NCI-H524 treated with DMSO at 0.1 percent for 48 hours (cell line): ENCODE measurements around the gene KDELR1.
"Not testable (repeated sequence)": the region's sequence is repeated elsewhere in the genome, so short reads cannot be mapped to it uniquely, and the experiment has no call there.

Experiments used
- DNase-seq: peaks from one replicate; lab custom pipeline; 2025; lab: John Stamatoyannopoulos, UW

KDELR1 gene

DNA sequence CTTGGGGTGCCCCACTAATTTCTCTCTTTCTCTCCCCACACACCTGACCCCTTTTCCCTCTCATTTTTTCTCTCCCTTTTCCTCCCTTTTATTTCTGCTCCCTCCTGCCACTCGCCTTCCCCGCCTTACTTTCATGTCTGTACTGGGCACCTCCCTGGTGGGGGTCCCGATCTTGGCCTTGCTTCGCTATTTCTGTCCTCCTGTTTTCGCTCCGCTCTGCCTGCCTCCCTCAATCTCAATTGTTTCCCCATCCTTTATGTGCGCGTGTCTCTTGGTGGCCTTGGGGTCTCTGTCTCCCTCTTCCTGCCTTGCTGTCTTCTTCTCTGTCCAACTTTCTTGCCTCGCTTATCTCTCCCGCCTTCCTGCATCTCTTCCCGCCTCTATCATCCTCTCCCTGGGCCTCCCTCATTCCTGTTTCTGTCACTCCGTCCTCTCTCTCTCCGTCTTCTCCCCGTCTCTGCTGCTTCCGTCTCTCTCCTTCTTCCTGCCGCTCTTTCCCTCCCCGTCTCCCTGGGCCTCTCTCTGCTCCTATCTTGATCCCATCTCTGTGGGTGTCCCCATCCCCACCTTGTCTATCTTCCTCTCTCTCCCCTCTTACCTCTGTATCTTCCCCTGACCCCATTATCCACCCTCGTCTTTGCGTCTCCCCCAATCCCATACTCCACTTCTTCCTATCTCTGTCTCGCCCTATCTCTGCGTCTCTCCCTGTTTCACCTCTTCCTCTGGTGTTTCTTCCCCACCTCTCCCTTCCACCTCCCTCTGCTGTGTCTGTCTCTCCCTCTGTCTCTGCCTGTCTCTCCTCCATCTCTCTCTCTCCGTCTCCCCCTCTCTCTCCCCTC is 6.1 kb upstream of the KDELR1 start:
- no peak for DNase-seq

DNA sequence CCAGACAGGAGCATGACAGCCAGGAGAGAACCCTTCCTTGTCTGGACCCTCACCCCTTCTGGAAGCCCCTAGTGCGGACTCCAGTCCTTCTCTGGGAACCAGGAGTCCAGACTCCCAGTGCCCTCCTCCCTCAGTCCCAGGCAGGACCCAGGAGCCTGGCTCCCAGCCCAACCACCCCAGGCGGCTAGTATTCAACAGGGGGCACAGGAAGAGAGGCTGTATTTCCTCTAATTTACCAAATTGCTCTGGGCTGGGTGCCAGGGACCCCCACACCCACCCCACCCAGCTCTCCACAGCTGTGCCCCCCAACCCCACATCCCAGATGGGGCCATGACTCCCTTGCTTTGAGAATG is 5.4 kb upstream of the KDELR1 start:
- no peak for DNase-seq

DNA sequence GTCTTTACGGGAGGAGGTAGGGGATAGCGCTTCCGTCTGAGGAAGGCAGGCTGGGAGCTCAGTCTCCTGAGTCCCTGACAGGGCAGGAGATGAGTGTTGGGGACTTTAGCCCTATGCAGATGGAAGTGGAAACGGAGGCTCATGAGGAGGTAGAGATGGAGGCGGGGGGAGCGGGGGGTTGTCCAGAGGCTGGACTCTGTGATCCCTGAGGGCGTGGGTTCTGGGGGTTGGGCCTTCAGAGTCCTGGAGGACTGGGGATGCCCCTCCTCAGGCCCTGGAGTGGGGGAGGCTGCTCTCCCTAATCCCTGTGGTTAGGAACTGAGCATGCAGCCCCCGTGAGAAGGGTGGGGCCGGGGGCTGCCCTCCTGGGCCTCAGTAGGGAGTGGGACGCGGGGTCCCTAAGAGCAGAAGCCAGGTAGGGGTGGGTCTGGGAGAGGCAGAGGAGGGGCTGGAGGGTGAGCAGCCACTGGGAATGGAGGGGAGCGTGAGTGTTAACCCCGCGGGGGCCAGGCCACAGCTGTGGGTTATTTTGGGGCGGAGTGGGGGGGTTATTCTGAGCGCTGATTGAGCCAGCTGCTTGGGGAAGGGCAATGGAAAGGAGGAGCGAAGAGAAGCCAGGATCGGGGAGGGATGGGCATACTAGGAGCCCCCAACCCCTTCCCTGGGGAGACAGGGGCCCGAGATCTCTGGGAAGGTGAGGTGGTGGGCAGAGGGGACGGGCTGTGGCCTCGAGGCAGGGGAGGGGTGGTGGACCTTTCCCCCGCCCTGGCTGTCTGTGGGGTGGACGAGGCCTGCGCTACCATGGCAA is 4.9 kb upstream of the KDELR1 start:
- no peak for DNase-seq

DNA sequence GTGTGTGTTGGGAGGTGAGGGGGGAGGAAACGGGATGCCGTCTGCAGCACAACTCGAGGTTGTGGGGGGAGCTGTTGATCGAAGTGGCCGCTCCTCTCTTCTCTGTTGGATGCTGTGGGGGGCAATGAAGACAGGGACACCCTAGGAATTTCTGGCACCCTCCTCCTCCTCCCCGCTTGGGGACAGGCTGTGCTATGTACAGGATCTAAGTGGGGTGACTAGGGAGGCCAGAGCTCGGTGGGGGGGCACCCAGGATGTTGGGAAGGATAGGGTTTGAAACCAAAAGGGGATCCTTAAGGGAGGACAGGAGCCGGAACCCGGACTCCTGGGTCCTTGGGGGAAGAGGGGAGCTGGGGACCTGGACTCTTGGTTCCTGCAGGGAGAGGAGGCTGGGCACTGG is 4.1 kb upstream of the KDELR1 start:
- no peak for DNase-seq

DNA sequence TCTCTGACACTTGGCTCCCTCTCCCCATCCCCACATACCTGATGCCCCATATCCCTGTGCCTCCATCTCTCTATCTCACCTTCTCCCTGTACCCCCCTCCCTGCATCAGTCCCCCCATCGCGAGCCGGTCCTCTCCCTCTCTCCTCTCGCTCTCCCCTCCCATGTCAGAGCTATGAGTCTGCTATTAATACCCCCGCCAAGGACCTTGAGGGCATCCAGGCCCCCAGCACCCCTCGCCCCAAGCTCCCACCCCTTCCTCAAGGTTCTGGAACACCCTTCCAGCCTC is 3.8 kb upstream of the KDELR1 start:
- DNase-seq, result no peak

DNA sequence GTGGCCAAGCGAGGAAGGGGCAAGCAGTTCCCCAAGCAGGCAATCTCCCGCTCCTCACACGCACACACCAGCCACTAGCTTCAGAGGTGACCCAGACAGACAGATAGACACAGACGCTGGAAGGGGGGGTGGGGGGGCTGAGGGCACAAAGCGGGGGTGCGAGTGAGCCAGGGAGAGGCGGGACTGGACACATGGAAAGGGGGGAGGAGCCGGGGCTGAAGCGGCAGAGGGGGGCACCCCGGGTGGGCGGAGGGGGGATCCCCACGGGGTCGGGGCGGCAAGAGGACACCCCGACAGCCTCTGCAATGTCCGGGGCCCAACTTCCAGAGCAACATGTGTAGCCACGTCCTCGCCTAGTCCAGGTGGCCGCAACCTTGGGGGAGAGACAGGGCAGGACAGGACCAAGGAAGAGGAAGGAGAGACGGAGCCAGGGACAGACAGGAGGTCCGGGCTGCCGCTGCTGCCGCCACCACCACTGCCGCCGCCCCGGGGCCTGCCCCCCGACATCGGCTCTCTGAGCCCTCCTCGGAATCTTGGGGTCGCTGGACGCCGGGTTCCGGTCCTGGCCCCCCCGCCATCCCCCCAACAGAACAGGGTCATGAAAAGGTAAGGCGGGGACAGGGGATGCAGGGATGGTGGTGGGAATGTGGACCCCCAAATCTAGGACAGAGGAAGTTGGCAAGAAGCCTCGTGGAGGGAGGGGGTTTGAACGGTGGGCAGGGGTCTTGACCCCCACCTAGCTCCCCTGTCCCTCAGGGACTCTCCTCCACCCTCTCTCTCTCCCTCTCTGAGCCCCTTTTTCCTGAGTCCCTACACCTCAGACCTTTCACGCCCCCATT is 3.2 kb upstream of the KDELR1 start:
- DNase-seq, result no peak

DNA sequence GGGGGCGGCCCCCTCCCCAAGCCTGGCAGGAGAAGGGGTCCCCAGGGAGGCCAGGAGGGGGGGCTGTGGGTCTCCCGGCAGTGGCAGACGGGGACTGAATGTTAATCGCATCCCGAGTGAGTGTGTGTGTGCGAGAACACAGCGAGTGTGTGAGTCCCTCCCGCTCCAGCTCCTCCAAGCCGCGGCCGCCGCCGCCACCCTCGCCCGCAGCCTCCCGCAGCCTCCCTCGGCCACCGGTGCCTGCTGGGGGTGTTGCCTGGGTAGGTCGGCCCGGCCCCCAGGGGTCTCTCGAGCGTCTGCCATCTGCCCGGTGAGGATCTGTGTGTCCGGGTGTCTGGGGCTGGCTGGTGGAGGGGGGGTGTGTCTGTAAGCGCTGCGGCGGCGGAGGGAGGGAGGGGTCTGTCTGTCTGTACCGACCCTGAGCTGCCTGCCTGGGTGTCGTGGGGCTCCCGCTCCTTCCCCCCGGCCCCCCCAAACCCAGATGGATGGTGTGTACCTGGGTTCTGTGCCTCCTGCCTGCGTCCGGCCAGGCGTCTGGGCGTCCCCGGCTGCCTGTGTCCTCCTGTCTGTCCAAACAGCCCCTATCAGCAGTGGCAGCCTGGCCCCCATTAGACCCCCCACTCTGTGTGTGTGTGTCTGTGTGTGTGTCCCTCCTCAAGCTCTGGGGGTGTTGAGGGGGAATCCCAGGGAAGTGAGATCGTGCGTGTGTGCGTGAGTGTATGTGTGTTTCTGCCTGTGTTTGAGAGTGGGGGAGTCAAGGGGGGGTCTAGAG is 2.4 kb upstream of the KDELR1 start, which contains the start of gene GRIN2D:
GRIN2D (plus strand) TSS at position 110 of the 772 bp plus-strand sequence. CDS start 4,725 bp downstream, outside the sequence.
- no peak for DNase-seq

DNA sequence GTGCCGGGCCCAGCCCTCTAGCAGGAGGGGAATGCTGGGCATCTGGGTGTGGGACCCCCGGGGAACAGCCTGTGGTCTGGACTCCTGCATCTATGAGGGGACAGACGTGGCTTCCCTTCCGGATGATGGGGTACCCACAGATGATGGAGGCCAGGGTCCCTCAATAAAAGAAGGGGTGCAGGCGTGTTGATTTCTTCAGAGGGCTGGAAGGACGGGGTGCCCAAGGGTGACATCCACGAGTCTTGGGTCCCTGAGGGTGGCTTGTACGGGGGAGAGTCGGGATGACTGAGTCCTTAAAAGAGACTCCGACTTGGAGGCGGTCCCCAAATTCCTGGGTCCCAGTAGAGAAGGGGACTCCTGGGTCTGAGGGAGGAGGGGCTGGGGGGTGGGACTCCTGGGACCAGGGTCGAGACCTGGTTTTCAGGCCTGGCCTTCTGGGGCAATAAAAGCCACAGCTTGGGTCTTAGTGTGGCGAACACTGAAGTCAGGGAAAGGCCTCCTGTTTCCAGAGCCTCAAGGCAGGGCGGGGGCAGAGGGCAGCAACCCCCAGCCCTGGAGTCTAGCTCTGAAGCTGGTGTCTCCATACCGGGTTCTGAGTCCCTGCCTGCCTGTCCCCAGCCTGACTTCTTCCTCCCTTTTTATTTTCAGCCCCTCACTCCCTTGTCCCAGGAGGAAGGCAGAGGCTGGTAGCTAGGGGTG is 1.7 kb upstream of the KDELR1 start:
- no peak for DNase-seq

DNA sequence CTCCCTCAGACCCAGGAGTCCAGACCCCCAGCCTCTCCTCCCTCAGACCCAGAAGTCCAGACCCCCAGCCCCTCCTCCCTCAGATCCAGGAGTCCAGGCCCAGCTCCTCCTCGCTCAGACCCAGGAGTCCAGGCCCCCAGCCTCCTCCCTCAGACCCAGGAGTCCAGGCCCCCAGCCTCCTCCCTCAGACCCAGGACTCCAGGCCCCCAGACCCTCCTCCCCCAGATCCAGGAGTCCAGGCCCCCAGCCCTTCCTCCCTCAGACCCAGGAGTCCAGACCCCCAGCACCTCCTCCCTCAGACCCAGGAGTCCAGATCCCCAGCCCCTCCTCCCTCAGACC is 624 bp upstream of the KDELR1 start:
- DNase-seq, result not testable (repeated sequence)

DNA sequence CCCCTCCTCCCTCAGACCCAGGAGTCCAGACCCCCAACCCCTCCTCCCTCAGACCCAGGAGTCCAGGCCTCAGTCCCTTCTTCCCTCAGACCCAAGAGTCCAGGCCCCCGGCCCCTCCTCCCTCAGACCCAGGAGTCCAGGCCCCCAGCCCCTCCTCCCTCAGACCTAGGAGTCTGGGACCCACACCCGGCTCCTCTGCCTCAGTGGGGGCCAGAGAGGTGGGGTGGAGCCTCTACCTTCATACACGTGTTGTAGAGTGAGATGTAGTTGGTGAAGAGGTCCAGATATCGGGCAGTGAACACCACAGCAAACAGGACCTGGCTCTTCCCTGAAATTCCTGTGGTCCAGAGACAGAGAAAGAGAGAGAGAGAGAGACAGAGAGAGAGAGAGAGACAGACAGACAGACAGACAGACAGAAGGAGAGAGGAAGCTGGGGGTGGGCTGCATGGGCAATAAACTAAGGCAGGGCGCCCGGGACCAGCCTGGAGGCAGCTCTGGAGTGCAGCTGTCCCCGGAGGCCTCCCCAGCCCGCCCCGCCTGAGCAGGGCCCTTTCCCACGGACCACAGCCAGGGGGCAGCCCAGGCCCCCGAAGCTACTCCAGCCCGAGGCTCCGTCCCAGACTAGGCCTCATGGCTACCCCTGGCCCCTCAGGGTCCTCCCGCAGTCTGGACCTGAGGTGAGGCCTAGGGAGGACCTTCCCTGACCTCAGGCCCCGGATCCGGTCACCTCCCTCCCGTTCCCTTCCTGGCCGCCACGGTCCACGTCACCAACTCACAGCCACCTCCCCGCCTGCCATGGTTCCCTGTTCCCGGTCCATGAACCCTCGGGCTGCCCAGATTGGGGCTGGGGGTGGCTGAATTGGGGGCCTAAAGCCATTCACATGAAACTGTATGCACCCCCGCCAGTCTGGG is 907 bp downstream of the KDELR1 start:
- DNase-seq, result no peak

DNA sequence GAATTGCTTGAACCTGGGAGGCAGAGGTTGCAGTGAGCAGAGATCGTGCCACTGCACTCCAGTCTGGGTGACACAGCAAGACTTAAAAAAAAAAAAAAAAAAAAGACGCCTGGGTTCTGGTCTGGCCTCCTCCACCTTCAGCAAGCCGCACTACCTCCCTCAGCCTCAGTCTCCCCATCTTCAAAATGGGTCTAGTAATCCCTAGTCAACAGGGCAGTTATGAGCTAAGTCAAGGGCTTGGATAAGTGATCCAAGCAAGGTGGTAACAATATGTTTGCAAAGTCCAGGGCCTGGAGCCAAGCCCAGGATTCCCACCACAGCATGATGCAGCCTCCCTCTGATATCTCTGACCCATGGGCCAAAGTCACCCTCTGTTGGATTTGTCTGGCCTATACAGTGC is 4.4 kb downstream of the KDELR1 start:
- no peak for DNase-seq

DNA sequence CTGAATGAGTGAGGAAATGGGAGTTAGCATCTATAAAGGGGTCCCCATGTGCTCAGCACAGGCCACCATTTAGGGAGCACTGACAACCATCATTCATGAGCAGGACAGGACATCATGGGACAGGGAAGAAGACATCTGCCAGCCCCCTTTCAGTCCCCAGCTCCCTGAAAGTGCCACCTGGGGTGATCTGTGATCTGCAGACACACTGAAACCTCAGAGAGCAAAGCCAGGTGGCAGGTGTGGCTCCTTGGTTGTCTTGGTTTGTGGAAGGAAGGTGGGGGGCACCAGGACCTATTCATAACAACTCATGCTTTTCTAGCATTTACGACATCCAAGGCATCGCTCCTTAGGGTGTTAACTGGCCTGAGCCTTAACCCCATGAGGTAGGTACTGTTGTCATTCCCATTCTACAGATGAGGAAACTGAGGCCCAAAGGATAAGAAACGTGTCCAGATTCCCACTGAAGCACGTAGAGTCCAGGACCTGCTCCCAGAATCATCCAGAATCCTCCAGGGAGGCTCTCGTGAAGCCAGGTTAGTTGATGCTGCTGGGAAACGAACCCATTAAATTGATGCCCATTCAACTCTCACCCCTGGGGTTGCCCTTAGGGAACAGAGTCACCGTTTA is 5.8 kb downstream of the KDELR1 start:
- DNase-seq, result no peak

DNA sequence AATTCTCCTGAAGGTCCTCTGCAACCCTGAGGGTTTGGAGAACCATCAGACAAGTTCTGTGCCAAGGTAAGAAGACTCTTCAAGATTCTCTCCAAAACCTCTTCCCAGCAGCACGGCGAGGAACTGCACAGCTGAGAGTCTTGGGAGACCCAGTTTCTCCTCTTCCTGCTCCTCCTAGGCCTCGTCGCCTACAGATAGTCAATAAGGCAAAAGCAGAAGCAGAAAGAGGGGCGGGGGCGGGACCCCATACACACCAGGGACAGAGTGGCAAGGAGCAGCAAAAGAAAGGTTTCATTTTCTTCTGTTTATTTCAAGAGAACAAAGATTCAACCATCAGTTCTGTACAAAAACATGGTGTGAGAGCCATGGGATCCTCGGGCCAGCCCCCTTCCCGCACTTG is 9.1 kb downstream of the KDELR1 start:
- DNase-seq, result no peak

DNA sequence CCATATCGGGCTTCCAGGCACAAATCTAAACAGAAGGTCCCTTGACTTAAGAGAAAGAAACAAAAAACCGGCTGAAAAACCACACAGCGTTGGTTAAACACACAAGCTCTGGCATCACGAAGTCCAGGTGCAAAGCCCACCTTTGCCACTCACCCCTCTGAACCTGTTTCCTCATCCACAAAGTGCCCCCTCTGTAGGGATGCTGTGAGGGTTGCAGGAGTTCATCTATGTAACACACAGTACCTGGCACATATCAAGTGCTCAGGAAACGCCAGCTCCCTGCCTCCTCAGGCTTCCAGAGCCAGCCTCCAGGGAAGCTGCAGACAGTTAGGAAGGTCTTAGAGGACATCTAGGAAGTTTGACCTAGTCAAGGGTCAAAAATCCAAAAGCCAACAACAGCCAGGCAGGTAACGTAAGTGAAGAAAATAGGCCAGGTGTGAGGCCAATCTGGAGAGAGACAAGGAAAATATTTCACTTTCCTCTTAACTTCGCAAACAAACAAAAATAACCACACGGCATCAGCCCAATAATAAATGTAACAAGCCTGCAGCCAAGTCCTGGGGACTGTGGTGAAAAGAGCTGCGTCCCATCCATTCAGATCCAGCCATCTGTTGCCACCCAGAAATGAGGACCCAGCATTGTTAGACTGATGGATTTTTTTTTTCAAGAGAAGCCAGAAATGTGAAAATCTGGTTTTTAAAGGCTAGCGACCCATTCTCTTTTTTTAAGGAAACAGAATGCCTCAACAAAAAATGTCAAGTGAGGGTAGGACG is 10.0 kb downstream of the KDELR1 start:
- no peak for DNase-seq

DNA sequence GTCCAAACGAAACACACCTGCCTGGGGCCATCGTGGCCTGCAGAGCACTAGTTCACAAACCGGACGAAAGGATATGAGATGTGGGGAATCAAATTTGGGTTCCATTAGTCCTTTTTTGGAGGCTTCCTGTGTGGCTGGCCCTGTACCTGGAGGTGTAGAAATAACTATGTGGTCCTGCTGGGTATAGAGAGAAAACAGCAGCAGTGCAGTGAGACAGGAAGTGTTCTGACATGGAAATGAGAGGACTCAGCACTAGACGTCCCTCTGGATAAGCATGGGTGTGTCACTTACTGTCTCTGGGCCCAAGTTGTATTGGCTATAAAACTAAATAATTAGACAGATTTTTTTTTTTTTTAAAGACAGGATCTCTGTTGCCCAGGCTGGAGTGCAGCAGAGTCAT is 12.3 kb downstream of the KDELR1 start:
- DNase-seq, result no peak

DNA sequence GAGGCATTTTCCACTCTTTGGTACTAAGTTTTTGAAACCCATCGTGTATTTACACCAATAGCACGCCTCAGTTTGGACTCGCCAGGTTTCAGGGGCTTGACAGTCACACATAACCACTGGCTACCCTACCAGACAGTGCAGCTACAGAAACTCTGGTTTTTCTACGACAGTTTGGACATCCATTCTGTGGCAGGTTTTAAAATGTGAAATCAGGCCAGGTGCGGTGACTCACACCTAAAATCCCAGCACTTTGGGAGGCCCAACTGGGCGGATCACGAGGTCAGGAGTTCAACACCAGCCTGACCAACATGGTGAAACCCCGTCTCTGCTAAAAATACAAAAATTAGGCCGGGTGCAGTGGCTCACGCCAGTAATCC is 13.2 kb downstream of the KDELR1 start:
- no peak for DNase-seq

DNA sequence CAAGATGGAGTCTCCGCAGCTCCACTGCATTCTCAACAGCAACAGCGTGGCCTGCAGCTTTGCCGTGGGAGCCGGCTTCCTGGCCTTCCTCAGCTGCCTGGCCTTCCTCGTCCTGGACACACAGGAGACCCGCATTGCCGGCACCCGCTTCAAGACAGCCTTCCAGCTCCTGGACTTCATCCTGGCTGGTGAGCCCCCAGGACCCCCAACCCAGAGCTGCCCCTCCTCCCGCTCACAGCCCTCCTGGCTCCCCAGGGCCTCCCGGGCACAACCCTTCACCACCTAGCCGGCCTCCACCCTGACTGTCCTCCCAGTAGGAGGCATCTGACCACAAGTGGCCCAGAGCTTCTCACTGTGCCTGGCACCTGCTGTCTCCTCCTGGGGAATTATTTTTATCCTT is 17.8 kb downstream of the KDELR1 start:
- DNase-seq, result no peak

DNA sequence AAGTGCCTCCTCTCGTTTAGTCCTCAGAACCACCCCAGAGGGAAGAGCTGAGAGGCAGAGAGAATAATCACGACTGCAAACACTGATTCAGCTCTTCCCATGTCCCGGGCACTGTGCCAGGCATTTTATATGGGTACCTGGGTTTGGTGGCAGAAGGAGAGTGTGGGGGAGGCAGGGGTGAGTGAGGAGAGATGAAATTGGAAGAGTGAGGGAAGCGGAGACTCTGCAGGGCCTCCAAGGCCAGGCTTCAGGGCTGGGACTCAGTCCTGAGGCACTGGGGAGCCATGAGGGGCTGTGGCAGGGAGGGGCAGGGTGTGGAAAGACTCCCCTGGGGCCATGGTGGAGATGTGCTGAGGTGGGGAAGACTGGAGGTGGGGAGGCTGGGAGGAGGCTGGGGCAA is 18.4 kb downstream of the KDELR1 start:
- peak; percentile 55 for DNase-seq

DNA sequence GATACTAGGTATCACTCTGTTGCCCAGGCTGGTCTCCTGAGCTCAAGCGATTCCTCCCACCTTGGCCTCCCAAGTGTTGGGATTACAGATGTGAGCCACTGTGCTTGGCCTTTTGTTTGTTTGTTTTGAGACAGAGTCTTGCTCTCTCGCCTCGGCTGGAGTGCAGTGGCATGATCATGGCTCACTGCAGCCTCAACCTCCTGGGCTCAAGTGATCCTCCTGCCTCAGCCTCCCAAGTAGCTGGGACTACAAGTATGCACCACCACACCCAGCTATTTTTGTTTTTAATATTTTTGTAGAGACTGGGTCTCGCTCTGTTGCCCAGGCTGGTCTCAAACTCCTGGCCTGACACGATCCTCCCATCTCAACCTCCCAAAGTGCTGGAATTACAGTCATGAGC is 19.6 kb downstream of the KDELR1 start:
- not testable (repeated sequence) for DNase-seq
